Epithelial cell of proximal tubule (primary cell): ENCODE results near the gene RYR2. TPM values are rescaled to one million over a fixed set of nuclear protein-coding genes. Genes with fewer than 3 reads are reported as not detected.
"Not testable (repeated sequence)": the region's sequence is repeated elsewhere in the genome, so short reads cannot be mapped to it uniquely, and the experiment has no call there.

ENCODE experiments used
- DNase-seq: peaks from one replicate; pipeline ENCODE4 v3.0.0-alpha.2; 2011; ENCODE audit warnings: low read depth
- H3K4me3 ChIP-seq: 2 replicates; pipeline ENCODE4 v1.5.1; 2011; ENCODE audit warnings: low read depth, mild to moderate bottlenecking, low read length
- total RNA-seq: library from RNA; depleted of rRNA; stranded (reverse); fragments of >200 nt; gene quantifications from 2 replicates; pipeline ENCODE4 v1.2.3, GENCODE V29; 2015
- TF ChIP-seq, protein P1 (sequence below): conservative IDR thresholded peaks from 2 replicates; pipeline ENCODE4 v1.5.1; 2012; ENCODE audit warnings: low read depth, mild to moderate bottlenecking, low read length

The RYR2 gene
- total RNA-seq, 1 donor from 2014 or later, result 0.63 TPM

DNA sequence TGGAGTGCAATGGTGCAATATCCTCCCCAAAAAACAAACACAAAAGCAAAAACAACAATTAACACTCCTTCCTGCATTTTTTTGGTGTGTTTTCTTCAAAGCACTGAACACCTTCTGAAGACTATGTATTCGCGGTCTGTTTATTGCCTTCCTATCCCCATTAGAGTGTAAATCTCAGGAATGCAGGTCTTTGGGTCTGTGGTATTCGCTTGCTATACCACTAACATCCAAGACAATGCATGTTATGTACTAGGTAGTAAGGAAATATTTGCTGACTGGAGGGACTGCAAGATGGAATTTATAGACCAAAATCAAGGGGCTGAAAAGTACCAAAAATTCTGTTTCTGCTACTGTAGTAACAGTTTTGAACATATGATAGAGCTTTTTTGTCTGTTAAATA lies 299.4 kb downstream of the RYR2 start:
- TF ChIP-seq, protein P1, sequence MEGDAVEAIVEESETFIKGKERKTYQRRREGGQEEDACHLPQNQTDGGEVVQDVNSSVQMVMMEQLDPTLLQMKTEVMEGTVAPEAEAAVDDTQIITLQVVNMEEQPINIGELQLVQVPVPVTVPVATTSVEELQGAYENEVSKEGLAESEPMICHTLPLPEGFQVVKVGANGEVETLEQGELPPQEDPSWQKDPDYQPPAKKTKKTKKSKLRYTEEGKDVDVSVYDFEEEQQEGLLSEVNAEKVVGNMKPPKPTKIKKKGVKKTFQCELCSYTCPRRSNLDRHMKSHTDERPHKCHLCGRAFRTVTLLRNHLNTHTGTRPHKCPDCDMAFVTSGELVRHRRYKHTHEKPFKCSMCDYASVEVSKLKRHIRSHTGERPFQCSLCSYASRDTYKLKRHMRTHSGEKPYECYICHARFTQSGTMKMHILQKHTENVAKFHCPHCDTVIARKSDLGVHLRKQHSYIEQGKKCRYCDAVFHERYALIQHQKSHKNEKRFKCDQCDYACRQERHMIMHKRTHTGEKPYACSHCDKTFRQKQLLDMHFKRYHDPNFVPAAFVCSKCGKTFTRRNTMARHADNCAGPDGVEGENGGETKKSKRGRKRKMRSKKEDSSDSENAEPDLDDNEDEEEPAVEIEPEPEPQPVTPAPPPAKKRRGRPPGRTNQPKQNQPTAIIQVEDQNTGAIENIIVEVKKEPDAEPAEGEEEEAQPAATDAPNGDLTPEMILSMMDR, result no peak
- no peak overlapping the region for H3K4me3 ChIP-seq
- no peak for DNase-seq

DNA sequence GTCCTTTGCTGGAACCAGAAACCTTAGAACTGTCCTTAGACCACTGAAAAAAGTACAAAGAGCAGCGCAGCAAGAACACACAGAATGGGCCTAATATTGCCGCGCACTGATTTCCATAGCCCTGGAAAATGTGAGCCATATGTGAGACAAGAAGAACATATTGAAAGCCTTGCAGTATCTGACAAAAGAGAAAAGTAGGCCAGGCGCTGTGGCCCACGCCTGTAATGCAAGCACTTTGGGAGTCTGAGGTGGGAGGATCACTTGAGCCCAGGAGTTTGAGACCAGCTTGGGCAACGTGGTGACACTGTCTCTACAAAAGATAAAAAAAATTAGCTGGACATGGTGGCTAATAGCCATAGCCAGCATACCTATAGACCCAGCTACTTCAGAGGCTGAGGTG lies 300.7 kb downstream of the RYR2 start:
- no peak for DNase-seq
- TF ChIP-seq, protein P1, result no peak
- H3K4me3 ChIP-seq, result no peak overlapping the region

DNA sequence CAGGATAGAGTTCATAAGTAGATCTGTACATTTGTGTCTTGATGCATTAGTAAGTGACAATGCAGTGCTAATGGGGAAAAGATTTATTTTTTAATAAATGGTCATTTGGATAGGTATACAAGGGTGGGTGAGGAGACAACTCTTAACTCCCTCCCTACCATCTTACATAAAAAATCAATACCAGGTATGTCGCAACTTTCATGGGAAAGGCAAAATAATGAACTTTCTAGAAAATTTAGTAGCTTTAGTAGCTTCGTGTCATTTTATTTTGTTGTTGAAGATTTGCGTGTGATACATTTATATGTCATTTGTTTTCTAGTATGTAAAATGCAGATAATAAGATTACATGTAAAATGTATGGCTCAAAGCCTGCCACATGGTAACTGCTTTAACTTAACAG lies 310.8 kb downstream of the RYR2 start:
- H3K4me3 ChIP-seq, result no peak overlapping the region
- no peak for DNase-seq
- TF ChIP-seq, protein P1, result no peak

DNA sequence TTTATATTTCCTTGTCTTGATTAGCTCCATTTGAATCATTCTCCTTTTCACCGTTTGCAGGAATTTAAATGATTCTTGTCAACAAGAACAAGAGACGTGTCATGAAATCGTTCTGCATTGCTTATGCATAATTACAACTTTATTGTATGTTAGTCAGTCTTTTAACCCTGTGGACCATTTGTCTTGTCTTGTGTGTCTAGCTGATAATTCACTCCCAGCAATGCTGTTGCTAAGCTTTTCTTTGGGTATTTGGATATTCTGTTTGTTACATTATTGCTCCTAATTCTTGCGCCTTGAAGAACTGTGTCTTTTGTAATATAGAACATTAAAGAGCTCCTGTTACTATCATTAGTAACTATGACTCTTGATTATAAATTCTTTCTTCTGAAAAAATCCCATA lies 311.9 kb downstream of the RYR2 start:
- no peak for DNase-seq
- TF ChIP-seq, protein P1, result no peak
- H3K4me3 ChIP-seq, result no peak overlapping the region

DNA sequence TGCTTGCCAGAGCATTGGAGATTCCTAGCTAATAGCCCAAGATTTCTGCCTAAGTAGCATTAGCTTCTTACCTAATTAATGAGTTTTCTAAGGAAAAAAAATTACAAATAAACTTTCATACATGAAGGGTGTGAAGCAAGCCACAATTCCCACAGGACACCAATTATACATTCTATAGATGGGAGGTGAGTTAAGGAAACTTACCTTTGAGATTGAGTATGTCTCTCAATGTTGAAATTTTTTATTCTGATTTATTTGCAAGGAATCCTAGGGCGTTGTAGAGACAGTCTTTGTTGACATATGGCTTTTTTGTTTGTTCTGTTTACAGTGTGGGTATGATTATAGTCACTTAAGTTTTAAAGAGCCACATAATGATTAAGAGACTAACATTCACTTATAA lies 313.0 kb downstream of the RYR2 start:
- DNase-seq, result no peak
- H3K4me3 ChIP-seq, result no peak overlapping the region
- TF ChIP-seq, protein P1, result no peak

DNA sequence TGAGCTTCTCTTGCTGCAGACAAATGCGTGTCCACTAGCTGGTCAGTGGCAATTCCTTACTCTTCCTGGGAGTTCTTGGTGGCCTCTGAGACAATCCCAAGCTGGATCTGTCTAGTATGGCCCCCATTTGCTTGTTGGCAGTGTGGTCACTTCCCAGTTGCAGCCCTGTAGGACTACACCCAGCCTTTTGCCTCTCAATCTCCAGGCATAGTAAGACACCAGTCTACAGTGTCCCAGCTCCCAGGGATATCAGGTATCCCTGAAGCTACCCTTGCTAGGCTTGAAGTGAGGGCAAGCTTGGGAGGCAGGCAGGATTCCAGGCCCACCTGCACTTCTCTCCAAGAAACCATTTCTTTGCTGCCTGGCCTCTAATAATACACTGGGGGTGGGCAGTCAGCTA lies 316.6 kb downstream of the RYR2 start:
- TF ChIP-seq, protein P1, result no peak
- H3K4me3 ChIP-seq, result no peak overlapping the region
- no peak for DNase-seq

DNA sequence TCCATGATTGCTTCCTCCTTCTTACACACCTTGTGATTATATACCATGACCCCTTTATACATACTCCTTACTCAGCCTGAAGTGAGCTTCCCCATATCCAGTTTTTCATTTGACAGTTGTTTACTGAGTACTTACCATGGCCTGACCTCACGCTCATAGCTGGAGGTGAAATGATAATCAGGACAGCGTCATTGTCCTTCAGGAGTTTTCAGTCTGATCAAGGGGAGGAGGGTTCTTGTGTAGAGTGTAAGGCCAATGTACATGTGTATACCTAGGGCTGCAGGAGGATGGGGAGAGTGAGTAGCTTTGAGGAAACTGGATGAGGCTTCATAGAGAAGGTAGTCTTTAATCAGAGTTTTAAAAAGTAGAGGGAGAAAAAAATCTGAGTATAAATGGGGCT lies 325.8 kb downstream of the RYR2 start:
- no peak for DNase-seq
- TF ChIP-seq, protein P1, result no peak
- no peak overlapping the region for H3K4me3 ChIP-seq

DNA sequence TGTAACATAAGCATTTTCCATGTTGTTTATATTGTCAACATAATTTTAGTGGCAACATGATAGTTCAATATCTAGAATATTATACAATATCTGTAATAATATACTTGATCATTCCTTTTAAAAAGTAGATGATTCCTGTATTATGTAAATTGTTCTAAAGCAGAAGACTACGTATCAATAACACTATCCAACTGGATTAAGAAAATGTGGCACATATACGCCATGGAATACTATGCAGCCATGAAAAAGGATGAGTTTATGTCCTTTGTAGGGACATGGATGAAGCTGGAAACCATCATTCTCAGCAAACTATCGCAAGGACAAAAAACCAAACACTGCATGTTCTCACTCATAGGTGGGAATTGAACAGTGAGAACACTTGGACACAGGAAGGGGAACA lies 329.5 kb downstream of the RYR2 start:
- not testable (repeated sequence) for DNase-seq, H3K4me3 ChIP-seq
